ENCODE results near the gene SRGAP1.
"Not testable (repeated sequence)": the region's sequence is repeated elsewhere in the genome, so short reads cannot be mapped to it uniquely, and the experiment has no call there.

- TF ChIP-seq EP300, CTCF (IDR thresholded peaks at IDR 0.05): not testable (repeated sequence)
These were observed 287.0 kb downstream of the SRGAP1 start for GRCh38 chr12:64131456-64131855.
